MM.1S (cell line): ENCODE data around the gene MRPL47.

Experiments
- DNase-seq: peaks from one replicate; pipeline ENCODE4 v3.0.0-alpha.2; 2015
- H2AFZ ChIP-seq: fragments of 300-600 bp; sonication (generic); 2 replicates; pipeline ENCODE4 v1.6.0; 2016; ENCODE audit warnings: antibody characterized with exemption, low read length
- H3F3A ChIP-seq: fragments of 300-600 bp; sonication (generic); 2 replicates; pipeline ENCODE4 v1.6.1; 2016; ENCODE audit warnings: mild to moderate bottlenecking, antibody characterized with exemption, low read length, moderate library complexity, mixed read lengths; ENCODE audit not compliant: insufficient read depth
- H3K27ac ChIP-seq: fragments of 300-600 bp; sonication (generic); 2 replicates; pipeline ENCODE4 v1.5.1; 2016; ENCODE audit warnings: mild to moderate bottlenecking, low read length
- H3K27me3 ChIP-seq: fragments of 300-600 bp; sonication (generic); replicated peaks from 2 replicates; pipeline ENCODE4 v1.6.0; 2016; ENCODE audit warnings: low read length; ENCODE audit not compliant: insufficient read depth
- H3K36me3 ChIP-seq: fragments of 300-600 bp; sonication (generic); replicated peaks from 2 replicates; pipeline ENCODE4 v1.6.1; 2016; ENCODE audit warnings: mild to moderate bottlenecking, low read length, mixed read lengths; ENCODE audit not compliant: insufficient read depth
- H3K4me1 ChIP-seq: fragments of 300-600 bp; sonication (generic); 2 replicates; pipeline ENCODE4 v1.6.1; 2016; ENCODE audit warnings: low read length, mixed read lengths
- H3K4me2 ChIP-seq: fragments of 300-600 bp; sonication (generic); 2 replicates; pipeline ENCODE4 v1.6.0; 2016; ENCODE audit warnings: low read depth, low read length
- H3K4me3 ChIP-seq: fragments of 300-600 bp; sonication (generic); 2 replicates; pipeline ENCODE4 v1.5.1; 2016; ENCODE audit warnings: low read length, mixed read lengths
- H3K79me2 ChIP-seq: fragments of 300-600 bp; sonication (generic); 2 replicates; pipeline ENCODE4 v1.6.1; 2016; ENCODE audit warnings: mixed run types, low read length, mixed read lengths
- H3K9ac ChIP-seq: fragments of 300-600 bp; sonication (generic); 2 replicates; pipeline ENCODE4 v1.6.1; 2016; ENCODE audit warnings: low read length, mixed read lengths
- H3K9me2 ChIP-seq: fragments of 300-600 bp; sonication (generic); replicated peaks from 2 replicates; pipeline ENCODE4 v1.6.1; 2016; ENCODE audit warnings: mild to moderate bottlenecking, low read length, mixed read lengths; ENCODE audit not compliant: insufficient read depth
- H3K9me3 ChIP-seq: fragments of 300-600 bp; sonication (generic); replicated peaks from 2 replicates; pipeline ENCODE4 v1.6.1; 2016; ENCODE audit warnings: mild to moderate bottlenecking, low read length, mixed read lengths; ENCODE audit not compliant: insufficient read depth
- H4K20me1 ChIP-seq: fragments of 300-600 bp; sonication (generic); 2 replicates; pipeline ENCODE4 v1.6.1; 2016; ENCODE audit warnings: mild to moderate bottlenecking, low read length, moderate library complexity, mixed read lengths; ENCODE audit not compliant: insufficient read depth
- EZH2 ChIP-seq: fragments of 300-600 bp; sonication (generic); optimal IDR thresholded peaks from 2 replicates; pipeline ENCODE3; 2017; ENCODE audit warnings: low read depth, mild to moderate bottlenecking, antibody characterized with exemption, low read length, mixed read lengths
- EZH2phosphoT487 ChIP-seq: fragments of 300-600 bp; sonication (generic); IDR thresholded peaks from 2 replicates; pipeline ENCODE4 v1.6.1; 2018; ENCODE audit warnings: antibody characterized with exemption, low read length
- TF ChIP-seq, protein P1 (sequence below): fragments of 300-600 bp; sonication (generic); IDR thresholded peaks from 2 replicates; pipeline ENCODE4 v1.5.1; 2016; ENCODE audit warnings: antibody characterized with exemption, low read length, mixed read lengths

MRPL47 gene

DNA sequence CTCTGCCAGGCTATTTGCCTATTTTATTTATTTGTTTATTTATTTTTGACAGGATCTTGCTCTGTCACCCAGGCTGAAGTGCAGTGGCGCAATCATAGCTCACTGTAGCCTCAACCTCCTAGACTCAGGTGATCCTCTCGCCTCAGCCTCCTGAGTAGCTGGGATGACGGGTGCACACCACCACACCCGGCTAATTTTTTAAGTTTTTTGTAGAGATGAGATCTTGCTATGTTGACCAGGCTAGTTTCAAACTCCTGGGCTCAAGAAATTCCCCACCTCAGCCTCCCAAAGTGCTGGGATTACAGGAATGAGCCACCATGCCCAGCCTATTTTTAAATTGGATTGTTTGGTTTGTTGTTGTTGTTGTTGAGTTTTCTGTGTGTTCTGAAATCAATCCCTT lies 5.6 kb upstream of the MRPL47 start:
- Histone ChIP-seq H3K4me2 (no peak overlapping the region), H3K36me3 (no peaks in the 10 kb centered on the region; the same call in 1 of the 2 replicates), H3F3A (peaks cover 6% of the 10 kb centered on the region; the same call in 1 of the 2 replicates), H3K27ac (no peak overlapping the region), H3K79me2 (peaks cover 66% of the 10 kb centered on the region), H3K9me2 (no peaks in the 10 kb centered on the region), H3K4me3 (no peak overlapping the region), H4K20me1 (no peaks in the 10 kb centered on the region), H3K9me3 (no peaks in the 10 kb centered on the region), H3K9ac (no peak overlapping the region), H3K27me3 (no peaks in the 10 kb centered on the region), H3K4me1 (peaks cover 22% of the 10 kb centered on the region), H2AFZ (no peak overlapping the region)
- no peak for TF ChIP-seq EZH2phosphoT487
- TF ChIP-seq, protein P1, sequence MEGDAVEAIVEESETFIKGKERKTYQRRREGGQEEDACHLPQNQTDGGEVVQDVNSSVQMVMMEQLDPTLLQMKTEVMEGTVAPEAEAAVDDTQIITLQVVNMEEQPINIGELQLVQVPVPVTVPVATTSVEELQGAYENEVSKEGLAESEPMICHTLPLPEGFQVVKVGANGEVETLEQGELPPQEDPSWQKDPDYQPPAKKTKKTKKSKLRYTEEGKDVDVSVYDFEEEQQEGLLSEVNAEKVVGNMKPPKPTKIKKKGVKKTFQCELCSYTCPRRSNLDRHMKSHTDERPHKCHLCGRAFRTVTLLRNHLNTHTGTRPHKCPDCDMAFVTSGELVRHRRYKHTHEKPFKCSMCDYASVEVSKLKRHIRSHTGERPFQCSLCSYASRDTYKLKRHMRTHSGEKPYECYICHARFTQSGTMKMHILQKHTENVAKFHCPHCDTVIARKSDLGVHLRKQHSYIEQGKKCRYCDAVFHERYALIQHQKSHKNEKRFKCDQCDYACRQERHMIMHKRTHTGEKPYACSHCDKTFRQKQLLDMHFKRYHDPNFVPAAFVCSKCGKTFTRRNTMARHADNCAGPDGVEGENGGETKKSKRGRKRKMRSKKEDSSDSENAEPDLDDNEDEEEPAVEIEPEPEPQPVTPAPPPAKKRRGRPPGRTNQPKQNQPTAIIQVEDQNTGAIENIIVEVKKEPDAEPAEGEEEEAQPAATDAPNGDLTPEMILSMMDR = no peak
- no peak for TF ChIP-seq EZH2
- no peak for DNase-seq

DNA sequence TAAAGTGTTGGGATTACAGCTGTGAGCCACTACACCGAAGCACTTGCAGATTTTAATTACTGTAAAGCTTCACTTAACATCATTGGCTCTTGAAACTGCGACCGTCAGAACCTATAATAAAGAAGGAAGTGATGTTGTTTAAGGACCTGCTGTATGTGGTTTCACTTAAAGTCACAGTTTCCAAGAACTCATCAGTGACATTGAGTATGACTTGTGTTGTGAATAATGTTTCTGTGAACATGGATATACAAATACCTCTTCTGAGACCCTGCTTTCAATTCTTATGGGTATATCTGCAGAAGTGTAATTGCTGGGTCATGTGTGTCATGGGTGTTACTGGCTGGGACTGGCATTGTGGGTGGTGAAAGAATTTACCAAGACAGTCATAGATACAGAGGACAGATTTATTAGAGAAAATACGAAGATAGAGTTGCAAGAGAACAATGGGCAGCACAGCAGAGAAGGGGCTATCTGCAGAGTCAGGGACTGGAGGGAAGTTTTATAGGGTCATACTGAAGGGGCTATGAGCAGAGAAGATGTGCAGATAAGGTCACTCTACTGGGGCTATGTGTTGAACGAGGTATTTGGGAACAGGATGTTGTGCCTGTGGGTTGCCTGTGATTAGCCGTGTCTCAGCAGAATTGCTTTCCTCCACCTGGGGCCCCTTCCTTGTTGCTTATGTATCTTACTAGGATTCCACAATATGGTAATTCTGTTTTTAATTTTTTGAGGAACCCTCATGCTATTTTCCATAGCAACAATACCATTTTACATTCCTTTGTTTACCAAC lies 4.7 kb upstream of the MRPL47 start:
- Histone ChIP-seq H3F3A (peaks cover 6% of the 10 kb centered on the region; the same call in 1 of the 2 replicates), H3K27me3 (no peaks in the 10 kb centered on the region), H3K4me1 (peaks cover 22% of the 10 kb centered on the region), H2AFZ (no peak overlapping the region), H3K9me2 (no peaks in the 10 kb centered on the region), H3K27ac (peak overlapping the region; percentile 11; the same call in 1 of the 2 replicates), H3K79me2 (peaks cover 73% of the 10 kb centered on the region), H4K20me1 (no peaks in the 10 kb centered on the region), H3K9ac (no peak overlapping the region), H3K4me2 (peak overlapping the region; percentile 2; the same call in 1 of the 2 replicates), H3K36me3 (no peaks in the 10 kb centered on the region), H3K9me3 (no peaks in the 10 kb centered on the region), H3K4me3 (no peak overlapping the region)
- TF ChIP-seq EZH2 (no peak), EZH2phosphoT487 (no peak)
- TF ChIP-seq, protein P1 = no peak
- DNase-seq = peak; percentile 19

DNA sequence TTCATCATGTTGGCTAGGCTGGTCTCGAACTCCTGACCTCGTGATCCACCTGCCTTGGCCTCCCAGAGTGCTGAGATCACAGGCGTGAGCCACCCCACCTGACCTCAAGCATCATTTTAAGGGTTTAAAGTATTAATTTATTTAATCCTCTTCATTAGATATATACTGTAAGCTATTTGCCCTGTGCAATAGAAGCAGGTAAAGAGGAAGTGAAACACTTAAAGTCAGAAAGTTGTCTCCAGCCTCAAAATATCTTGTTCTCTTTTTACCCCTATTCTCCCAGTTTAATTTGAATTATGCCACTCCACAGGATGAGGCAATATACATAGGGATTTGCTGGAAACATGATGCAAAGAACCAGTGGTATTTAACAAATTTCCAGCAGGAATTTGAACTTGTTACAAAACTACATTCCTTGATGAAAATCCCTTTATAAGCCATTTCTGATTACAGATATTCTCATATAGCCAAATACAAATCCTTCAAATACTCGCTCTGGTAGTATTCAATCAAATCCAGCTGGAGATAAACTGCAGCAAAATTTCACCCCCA lies 2.2 kb upstream of the MRPL47 start:
- H3K9me3 ChIP-seq = no peaks in the 10 kb centered on the region
- peaks cover 86% of the 10 kb centered on the region for H3K79me2 ChIP-seq
- peaks cover 29% of the 10 kb centered on the region for H3K4me1 ChIP-seq
- H2AFZ ChIP-seq = no peak overlapping the region
- H3K9me2 ChIP-seq = no peaks in the 10 kb centered on the region
- TF ChIP-seq EZH2phosphoT487 (no peak), EZH2 (no peak)
- TF ChIP-seq, protein P1 = no peak
- H4K20me1 ChIP-seq = no peaks in the 10 kb centered on the region
- no peak overlapping the region for H3K27ac ChIP-seq
- DNase-seq = no peak
- no peak overlapping the region for H3K4me3 ChIP-seq
- peaks cover 6% of the 10 kb centered on the region; the same call in 1 of the 2 replicates for H3F3A ChIP-seq
- no peaks in the 10 kb centered on the region; the same call in 1 of the 2 replicates for H3K36me3 ChIP-seq
- no peaks in the 10 kb centered on the region for H3K27me3 ChIP-seq
- H3K4me2 ChIP-seq = peak overlapping the region; percentile 3; the same call in 1 of the 2 replicates
- H3K9ac ChIP-seq = no peak overlapping the region
